Myocyte (in vitro differentiated cells): ENCODE results near the gene TMEM39B. TPM values are rescaled to one million over a fixed set of nuclear protein-coding genes. Genes with fewer than 3 reads are reported as not detected.
A peak's percentile ranks its signal among the peaks of the same experiment; 100 is the strongest.
"Not testable (repeated sequence)": the region's sequence is repeated elsewhere in the genome, so short reads cannot be mapped to it uniquely, and the experiment has no call there.

Experiments used
- DNase-seq: peaks from one replicate; pipeline ENCODE4 v3.0.0-alpha.2; 2012; ENCODE audit warnings: low read depth
- polyA plus RNA-seq: library from polyadenylated mRNA; unstranded; fragments of >200 nt; gene quantifications from one replicate; pipeline ENCODE4 v1.2.1, GENCODE V29; 2012; ENCODE audit warnings: missing spikeins
- total RNA-seq: library from RNA; depleted of rRNA; stranded (reverse); fragments of >200 nt; gene quantifications from 2 replicates; pipeline ENCODE4 v1.2.3, GENCODE V29; 2014

Gene TMEM39B
- 4.9 and 5.6 TPM in 2 replicates for total RNA-seq
- polyA plus RNA-seq: 15.2 TPM

- peak; percentile 96 for DNase-seq
Measured at GRCh38 chr1:32072622-32073298, at the start of gene TMEM39B. TMEM39B (plus strand) TSS chr1:32072939; CDS start chr1:32073048, 109 bp downstream.

GRCh38 chr1:32023351-32023750 is 49.4 kb upstream of the TMEM39B start:
- DNase-seq: no peak

GRCh38 chr1:32025515-32025914 is 47.2 kb upstream of the TMEM39B start:
- DNase-seq: no peak

GRCh38 chr1:32028746-32029145 is 44.0 kb upstream of the TMEM39B start:
- peak; percentile 18 for DNase-seq

- peak; percentile 61 for DNase-seq
Measured at GRCh38 chr1:32031578-32032274, 41.0 kb upstream of the TMEM39B start.

- no peak for DNase-seq
Measured at GRCh38 chr1:32032275-32032615, 40.5 kb upstream of the TMEM39B start.

- DNase-seq: no peak
Measured at GRCh38 chr1:32035119-32035518, 37.6 kb upstream of the TMEM39B start.

GRCh38 chr1:32040711-32041110 is 32.0 kb upstream of the TMEM39B start:
- no peak for DNase-seq

GRCh38 chr1:32042330-32042729 is 30.4 kb upstream of the TMEM39B start:
- DNase-seq: no peak

GRCh38 chr1:32044234-32044633 is 28.5 kb upstream of the TMEM39B start:
- no peak for DNase-seq

GRCh38 chr1:32045772-32046171 is 27.0 kb upstream of the TMEM39B start:
- no peak for DNase-seq

- no peak for DNase-seq
Measured at GRCh38 chr1:32047701-32048100, 25.0 kb upstream of the TMEM39B start.

GRCh38 chr1:32048440-32048839 is 24.3 kb upstream of the TMEM39B start:
- no peak for DNase-seq

- no peak for DNase-seq
Measured at GRCh38 chr1:32051706-32052105, 21.0 kb upstream of the TMEM39B start.

GRCh38 chr1:32052887-32053286 is 19.9 kb upstream of the TMEM39B start:
- DNase-seq: no peak

- peak; percentile 72 for DNase-seq
Measured at GRCh38 chr1:32055416-32055815, 17.3 kb upstream of the TMEM39B start.

- DNase-seq: no peak
Measured at GRCh38 chr1:32056598-32056997, 16.1 kb upstream of the TMEM39B start.

GRCh38 chr1:32060914-32061313 is 11.8 kb upstream of the TMEM39B start:
- DNase-seq: no peak

GRCh38 chr1:32062867-32063230 is 9.9 kb upstream of the TMEM39B start:
- no peak for DNase-seq

GRCh38 chr1:32063261-32063681 is 9.5 kb upstream of the TMEM39B start:
- peak; percentile 89 for DNase-seq

GRCh38 chr1:32065613-32066488 is 6.9 kb upstream of the TMEM39B start:
- DNase-seq: not testable (repeated sequence)

- peak; percentile 72 for DNase-seq
Measured at GRCh38 chr1:32066489-32066873, 6.3 kb upstream of the TMEM39B start.
